GM10248 (cell line): ENCODE results near the gene SHTN1.
A peak's percentile ranks its signal among the peaks of the same experiment; 100 is the strongest.

ENCODE experiments used
- CTCF ChIA-PET: fragments of 300-600 bp; sonication (Branson Sonifier 250); formaldehyde crosslinking; extraction: SDS; loops from one replicate; lab custom pipeline; 2021; ENCODE audit warnings: antibody characterized with exemption; lab: Yijun Ruan, JAX
- POLR2A ChIA-PET: fragments of 350-650 bp; sonication (Branson Sonifier 250); formaldehyde crosslinking; extraction: SDS; loops from one replicate; lab custom pipeline; 2020; ENCODE audit warnings: antibody characterized with exemption; lab: Yijun Ruan, JAX
- DNase-seq: peaks from one replicate; pipeline ENCODE4 v3.0.0; 2012; ENCODE audit errors: extremely low spot score
- TF ChIP-seq, protein P1 (sequence below): IDR thresholded peaks from 2 replicates; pipeline ENCODE4 v1.5.1; 2012; ENCODE audit warnings: mild to moderate bottlenecking, low read depth; ENCODE audit errors: extremely low read depth, missing control alignments, control extremely low read depth

SHTN1 gene, protein sequence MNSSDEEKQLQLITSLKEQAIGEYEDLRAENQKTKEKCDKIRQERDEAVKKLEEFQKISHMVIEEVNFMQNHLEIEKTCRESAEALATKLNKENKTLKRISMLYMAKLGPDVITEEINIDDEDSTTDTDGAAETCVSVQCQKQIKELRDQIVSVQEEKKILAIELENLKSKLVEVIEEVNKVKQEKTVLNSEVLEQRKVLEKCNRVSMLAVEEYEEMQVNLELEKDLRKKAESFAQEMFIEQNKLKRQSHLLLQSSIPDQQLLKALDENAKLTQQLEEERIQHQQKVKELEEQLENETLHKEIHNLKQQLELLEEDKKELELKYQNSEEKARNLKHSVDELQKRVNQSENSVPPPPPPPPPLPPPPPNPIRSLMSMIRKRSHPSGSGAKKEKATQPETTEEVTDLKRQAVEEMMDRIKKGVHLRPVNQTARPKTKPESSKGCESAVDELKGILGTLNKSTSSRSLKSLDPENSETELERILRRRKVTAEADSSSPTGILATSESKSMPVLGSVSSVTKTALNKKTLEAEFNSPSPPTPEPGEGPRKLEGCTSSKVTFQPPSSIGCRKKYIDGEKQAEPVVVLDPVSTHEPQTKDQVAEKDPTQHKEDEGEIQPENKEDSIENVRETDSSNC

DNA sequence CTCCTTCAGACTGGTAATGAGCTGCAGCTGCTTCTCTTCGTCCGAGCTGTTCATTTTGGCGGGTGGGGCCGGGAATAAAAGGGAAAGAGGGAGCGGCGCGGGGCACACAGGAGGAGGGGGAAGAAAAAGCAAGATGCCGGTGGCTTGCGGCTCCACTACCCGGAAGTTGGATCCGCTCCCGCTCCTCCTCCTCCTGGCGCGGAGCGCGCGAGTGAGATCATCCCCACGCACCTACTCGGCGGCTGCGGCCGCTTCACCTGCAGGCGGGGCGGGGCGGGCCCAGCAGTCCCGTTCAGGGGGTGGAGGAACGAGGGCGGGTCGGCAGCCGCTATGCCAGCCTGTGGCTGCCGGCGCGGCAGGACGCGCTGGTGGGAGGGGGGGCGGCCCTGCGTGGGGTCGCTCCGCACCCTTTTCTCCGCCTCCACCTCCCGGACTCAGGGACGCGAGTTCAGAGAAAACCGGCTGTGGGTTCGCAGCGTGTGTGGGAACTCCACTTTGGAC is at the start of gene SHTN1:
Gene SHTN1 (minus strand): TSS at position 162 of the 501 bp plus-strand sequence. CDS start 108 bp downstream, at position 54.
- DNase-seq, result peak; percentile 27
- POLR2A ChIA-PET, result interaction anchor here (0.5 kb wide), 1 partner anchor 109 kb away, joined by 3 read pairs; no protein-coding TSS in a partner anchor
- CTCF ChIA-PET, result no interaction called here
- TF ChIP-seq, protein P1, sequence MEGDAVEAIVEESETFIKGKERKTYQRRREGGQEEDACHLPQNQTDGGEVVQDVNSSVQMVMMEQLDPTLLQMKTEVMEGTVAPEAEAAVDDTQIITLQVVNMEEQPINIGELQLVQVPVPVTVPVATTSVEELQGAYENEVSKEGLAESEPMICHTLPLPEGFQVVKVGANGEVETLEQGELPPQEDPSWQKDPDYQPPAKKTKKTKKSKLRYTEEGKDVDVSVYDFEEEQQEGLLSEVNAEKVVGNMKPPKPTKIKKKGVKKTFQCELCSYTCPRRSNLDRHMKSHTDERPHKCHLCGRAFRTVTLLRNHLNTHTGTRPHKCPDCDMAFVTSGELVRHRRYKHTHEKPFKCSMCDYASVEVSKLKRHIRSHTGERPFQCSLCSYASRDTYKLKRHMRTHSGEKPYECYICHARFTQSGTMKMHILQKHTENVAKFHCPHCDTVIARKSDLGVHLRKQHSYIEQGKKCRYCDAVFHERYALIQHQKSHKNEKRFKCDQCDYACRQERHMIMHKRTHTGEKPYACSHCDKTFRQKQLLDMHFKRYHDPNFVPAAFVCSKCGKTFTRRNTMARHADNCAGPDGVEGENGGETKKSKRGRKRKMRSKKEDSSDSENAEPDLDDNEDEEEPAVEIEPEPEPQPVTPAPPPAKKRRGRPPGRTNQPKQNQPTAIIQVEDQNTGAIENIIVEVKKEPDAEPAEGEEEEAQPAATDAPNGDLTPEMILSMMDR, result no peak

DNA sequence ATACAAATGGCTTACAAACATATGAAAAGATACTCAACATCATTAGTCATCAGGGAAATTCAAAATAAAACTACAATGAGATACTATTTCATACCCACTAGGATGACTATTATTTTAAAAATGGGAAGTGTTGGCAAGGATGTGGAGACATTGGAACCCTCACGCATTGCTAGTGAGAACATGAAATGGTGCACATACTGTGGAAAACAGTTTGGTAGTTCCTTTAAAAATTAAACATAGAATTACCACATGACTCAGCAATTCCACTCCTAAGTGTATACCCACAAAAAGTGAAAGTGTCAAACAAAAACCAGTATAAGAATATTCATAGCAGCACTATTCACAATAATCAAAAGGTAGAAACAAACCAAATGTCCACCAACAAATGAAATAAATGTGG is 48.5 kb upstream of the SHTN1 start:
- no peak for DNase-seq
- TF ChIP-seq, protein P1, result no peak
- POLR2A ChIA-PET, result no interaction called here
- CTCF ChIA-PET, result no interaction called here

DNA sequence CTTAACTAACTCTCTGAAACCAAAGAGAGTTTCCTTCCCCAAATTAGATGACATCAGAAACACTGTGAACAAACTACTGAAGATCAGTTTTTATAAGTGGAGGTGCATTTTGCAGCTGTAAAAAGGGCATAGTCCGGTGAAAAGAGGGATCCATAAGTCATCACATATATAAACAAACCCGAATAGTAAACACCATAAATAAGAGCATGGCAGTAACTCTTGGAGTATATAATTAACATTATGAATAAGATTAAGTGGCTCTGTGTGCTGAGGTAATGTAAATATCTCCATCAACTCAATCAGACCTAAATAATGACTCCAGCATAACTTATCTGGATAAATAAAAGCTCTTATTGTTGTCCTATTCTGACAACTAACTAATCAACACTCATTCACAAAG is 43.0 kb upstream of the SHTN1 start:
- POLR2A ChIA-PET, result no interaction called here
- DNase-seq, result no peak
- TF ChIP-seq, protein P1, result no peak
- CTCF ChIA-PET, result no interaction called here

DNA sequence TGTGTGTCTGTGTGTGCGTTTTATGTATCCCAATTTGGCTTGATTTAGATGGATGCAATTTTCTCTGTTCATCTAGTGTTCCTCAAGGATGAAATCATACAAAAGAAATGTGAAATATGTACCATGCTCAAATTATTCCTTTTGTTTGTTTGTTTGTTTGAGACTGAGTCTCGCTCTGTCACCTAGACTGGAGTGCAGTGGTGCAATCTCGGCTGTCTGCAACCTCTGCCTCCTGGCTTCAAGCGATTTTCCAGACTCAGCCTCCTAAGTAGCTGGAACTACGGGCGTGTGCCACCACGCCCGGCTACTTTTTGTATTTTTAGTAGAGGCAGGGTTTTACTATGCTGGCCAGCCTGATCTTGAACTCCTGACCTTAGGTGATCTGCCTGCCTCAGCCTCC is 11.3 kb upstream of the SHTN1 start:
- TF ChIP-seq, protein P1, result no peak
- ChIA-PET POLR2A (no interaction called here), CTCF (no interaction called here)
- no peak for DNase-seq

DNA sequence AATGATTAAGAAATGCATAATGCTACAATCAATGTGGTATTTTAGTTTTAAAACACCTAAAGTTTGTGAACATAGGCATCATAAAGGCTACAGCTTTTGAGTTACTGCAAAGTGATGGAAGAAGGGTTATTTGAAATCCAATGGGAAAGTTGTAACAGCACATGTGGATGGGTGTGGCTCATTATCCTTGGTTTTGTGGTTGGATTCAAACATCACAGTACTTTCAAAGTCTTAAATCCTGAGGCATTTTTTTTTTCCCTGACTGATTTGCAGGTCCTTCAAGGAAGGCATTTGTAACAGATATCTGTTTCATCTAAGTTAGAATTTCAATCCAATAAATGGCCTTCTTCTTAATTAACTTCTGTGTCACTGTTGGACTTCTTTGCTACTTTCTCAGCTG is 9.8 kb upstream of the SHTN1 start:
- ChIA-PET CTCF (no interaction called here), POLR2A (no interaction called here)
- no peak for DNase-seq
- TF ChIP-seq, protein P1, result no peak

DNA sequence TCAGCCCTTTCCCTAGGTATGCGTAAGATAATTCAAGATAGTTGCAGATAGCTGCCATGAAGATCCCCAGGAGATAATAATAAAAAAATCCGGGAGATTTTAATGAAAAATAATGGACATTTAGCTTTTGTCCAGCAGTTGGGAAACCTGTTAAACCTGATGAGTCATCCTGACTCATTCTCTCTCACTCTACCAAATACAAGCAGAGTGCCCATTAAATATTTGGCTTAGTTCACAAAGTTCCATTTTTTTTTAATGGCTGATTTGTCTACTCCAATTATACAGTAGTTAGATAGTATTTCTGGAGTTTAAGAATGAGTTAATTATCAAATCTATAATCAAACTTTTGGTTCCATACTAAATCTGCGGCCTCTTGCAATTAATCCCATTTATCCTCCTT is 2.1 kb upstream of the SHTN1 start:
- no peak for DNase-seq
- ChIA-PET CTCF (no interaction called here), POLR2A (no interaction called here)
- TF ChIP-seq, protein P1, result no peak
